GM12864 (cell line): Measurements from ENCODE around the gene CEP290.

Experiments
- DNase-seq: peaks from one replicate; pipeline ENCODE4 v3.0.0-alpha.2; 2011; ENCODE audit warnings: low read depth
- H3K4me3 ChIP-seq: 2 replicates; pipeline ENCODE4 v1.5.1; 2011; ENCODE audit warnings: mild to moderate bottlenecking, low read depth, low read length, control low read depth
- TF ChIP-seq, protein P1 (sequence below): IDR thresholded peaks from 2 replicates; pipeline ENCODE4 v1.5.1; 2011; ENCODE audit warnings: low read depth, mild to moderate bottlenecking, moderate library complexity, low read length, control low read depth, inconsistent platforms; ENCODE audit errors: missing control alignments

Gene CEP290

DNA sequence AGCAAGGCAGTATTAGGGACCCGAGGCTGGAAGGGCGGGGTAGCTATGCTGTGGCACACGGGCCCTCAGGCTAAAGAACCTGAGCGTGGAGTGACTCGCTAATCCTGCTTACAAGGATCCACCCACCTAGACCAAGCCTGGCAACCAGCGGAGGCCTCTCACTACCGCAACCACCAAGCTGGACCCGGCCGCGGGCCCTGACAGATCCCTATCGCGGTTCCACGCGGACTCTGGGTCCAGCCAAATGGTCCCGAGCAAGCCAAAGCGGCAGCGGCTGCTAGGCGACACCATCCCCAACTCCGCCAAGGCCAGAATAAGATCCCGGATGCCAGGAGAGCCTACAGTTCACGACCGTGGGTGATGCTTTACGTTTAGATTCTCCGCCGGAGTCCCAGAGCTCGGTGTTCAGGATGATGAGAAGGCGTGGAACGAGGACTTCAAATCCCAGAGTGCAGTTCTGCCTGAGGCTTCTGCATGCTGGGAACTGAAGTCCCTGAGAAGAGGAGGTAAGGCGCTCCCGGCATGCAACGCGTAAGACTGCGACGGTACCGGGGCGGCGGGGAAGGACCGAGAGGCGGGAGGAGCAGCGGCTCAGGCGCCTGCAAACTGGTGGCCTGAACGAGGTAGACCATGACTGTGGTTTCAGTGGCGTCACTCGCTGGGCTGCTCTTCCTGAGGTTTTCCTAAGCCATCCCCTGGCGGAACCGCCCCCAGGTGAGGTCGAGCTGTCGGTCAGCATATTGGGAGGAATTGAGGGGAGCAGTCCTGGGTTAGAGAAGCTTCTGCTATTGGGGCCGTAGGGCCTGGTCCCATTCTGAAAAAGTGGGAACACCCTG lies at the start of gene CEP290, which contains the start of gene TMTC3:
Gene CEP290, minus strand, starts transcription at position 315 of the 836 bp plus-strand sequence. CDS start 781 bp downstream, outside the sequence.
Gene TMTC3, plus strand, starts transcription at position 534 of the 836 bp plus-strand sequence. CDS start 6,009 bp downstream, outside the sequence.
- H3K4me3 ChIP-seq = peak within 1 kb of the TSS; percentile 75
- peak; percentile 98 for DNase-seq
- TF ChIP-seq, protein P1, sequence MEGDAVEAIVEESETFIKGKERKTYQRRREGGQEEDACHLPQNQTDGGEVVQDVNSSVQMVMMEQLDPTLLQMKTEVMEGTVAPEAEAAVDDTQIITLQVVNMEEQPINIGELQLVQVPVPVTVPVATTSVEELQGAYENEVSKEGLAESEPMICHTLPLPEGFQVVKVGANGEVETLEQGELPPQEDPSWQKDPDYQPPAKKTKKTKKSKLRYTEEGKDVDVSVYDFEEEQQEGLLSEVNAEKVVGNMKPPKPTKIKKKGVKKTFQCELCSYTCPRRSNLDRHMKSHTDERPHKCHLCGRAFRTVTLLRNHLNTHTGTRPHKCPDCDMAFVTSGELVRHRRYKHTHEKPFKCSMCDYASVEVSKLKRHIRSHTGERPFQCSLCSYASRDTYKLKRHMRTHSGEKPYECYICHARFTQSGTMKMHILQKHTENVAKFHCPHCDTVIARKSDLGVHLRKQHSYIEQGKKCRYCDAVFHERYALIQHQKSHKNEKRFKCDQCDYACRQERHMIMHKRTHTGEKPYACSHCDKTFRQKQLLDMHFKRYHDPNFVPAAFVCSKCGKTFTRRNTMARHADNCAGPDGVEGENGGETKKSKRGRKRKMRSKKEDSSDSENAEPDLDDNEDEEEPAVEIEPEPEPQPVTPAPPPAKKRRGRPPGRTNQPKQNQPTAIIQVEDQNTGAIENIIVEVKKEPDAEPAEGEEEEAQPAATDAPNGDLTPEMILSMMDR = no peak

DNA sequence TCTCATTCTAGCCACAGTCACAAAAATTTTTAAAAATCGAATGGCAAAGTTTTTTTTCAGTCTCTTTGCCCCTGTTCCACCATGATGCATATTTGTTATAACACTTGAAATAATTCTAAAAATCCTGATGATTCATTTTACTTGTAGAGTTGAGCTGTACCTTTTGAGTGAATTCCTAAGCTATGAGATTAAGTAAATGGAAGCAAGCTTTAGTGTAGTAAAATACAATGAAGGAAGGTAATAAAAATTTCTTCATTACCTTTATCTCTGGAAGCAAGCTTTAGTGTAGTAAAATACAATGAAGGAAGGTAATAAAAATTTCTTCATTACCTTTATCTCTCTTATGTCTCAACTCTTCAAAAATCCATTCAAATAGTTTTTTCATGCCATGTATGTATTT lies 46.3 kb upstream of the CEP290 start:
- no peak for DNase-seq
- H3K4me3 ChIP-seq = no peak overlapping the region
- TF ChIP-seq, protein P1 = no peak

DNA sequence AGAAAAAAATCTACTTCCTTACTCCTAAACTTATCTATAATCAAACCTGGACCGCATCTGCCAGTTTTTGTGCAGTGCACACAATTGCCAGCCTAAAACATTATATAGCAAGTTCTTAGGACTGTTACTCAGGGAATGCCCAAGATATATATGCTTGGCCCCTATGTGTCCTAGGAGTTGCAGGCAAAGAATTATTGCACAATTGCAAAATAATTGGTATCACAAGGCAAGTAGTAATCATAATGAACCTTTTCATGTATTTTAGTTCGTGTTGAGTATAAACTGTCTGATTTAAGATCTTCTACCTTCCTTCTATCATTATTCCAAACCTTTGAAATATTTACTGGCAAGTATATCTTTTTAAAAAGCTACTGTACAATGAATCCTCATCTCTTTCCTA lies 45.7 kb upstream of the CEP290 start:
- TF ChIP-seq, protein P1 = no peak
- no peak overlapping the region for H3K4me3 ChIP-seq
- no peak for DNase-seq

DNA sequence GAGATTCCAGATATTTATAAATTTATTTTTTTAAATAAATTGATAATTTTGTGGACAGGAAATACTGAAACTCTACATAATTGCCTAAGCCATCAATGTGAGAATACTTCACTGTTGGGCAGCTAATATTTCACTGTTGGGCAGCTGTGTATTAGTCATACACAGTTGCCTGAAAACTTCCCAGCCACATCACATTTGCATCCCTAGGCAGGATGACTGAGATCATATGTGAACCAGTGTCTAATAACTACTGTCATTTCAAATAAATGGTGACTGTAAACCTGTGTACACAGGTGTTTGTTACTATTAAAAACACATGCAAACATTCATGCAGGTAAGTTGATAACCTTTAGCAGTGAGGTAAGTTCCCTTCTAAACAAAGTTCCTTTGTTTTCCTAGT lies 44.1 kb upstream of the CEP290 start:
- no peak for DNase-seq
- TF ChIP-seq, protein P1 = no peak
- H3K4me3 ChIP-seq = no peak overlapping the region

DNA sequence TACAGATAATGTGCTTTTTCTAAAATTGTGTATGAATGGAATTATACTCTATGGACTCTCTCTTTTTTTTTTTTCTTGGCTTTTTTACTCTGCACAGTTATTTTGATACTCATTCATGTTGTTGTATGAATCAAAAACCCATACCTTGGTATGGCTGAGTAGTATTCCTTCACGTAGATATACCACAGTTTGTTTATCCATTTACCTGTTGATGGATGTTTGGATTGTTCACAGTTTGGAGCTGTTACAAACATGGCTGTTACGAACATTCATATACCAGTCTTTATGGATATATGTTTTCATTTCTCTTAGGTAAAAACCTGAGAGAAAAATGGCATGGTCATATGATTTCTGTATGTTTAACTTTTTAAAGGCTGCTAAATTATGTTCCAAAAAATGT lies 43.4 kb upstream of the CEP290 start:
- no peak overlapping the region for H3K4me3 ChIP-seq
- DNase-seq = no peak
- TF ChIP-seq, protein P1 = no peak

DNA sequence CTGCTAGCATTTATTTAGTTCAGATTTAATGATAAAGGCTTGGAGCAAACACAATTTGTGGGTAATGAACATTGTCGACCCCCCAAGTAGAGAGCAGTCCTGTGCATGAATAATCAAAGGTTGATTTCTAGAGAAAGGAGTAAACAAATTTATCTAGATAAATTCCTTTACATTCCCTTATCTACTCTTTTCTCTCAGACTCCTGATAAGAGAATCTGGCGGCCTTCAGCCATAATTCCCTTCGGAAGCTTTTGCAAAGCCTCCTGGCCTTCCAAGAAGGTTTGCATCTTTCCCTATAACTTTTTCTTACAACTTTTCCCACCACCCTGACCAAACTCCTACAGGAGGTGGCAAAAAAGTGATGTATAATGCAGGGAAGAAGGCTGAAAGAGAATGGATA lies 42.3 kb upstream of the CEP290 start:
- H3K4me3 ChIP-seq = no peak overlapping the region
- DNase-seq = no peak
- TF ChIP-seq, protein P1 = no peak
